H9 (cell line): ENCODE data around the gene SSTR4. TPM values are rescaled to one million over a fixed set of nuclear protein-coding genes. Genes with fewer than 3 reads are reported as not detected.

Experiments used
- DNase-seq: peaks from one replicate; pipeline ENCODE4 v3.0.0-alpha.2; 2017
- H2AFZ ChIP-seq: one replicate; pipeline ENCODE4 v1.6.1; 2013; ENCODE audit warnings: mild to moderate bottlenecking, low read length, control low read depth, moderate library complexity
- H2AK5ac ChIP-seq: 2 replicates; pipeline ENCODE4 v1.6.1; 2013; ENCODE audit warnings: low read length, control low read depth, mixed read lengths; ENCODE audit not compliant: insufficient read length
- H2BK120ac ChIP-seq: one replicate; pipeline ENCODE4 v1.6.1; 2013; ENCODE audit warnings: low read depth, mild to moderate bottlenecking, low read length, control low read depth, inconsistent platforms; ENCODE audit not compliant: poor library complexity, severe bottlenecking
- H2BK12ac ChIP-seq: 2 replicates; pipeline ENCODE4 v1.6.1; 2013; ENCODE audit warnings: low read length, control low read depth, mixed read lengths, low read depth; ENCODE audit not compliant: insufficient read length
- H2BK15ac ChIP-seq: 2 replicates; pipeline ENCODE4 v1.6.1; 2013; ENCODE audit warnings: low read depth, low read length, control low read depth
- H2BK20ac ChIP-seq: one replicate; pipeline ENCODE4 v1.6.1; 2013; ENCODE audit warnings: low read depth, mild to moderate bottlenecking, low read length, control low read depth, inconsistent platforms; ENCODE audit not compliant: poor library complexity, severe bottlenecking
- H2BK5ac ChIP-seq: 2 replicates; pipeline ENCODE4 v1.6.1; 2013; ENCODE audit warnings: low read length, control low read depth, mixed read lengths; ENCODE audit not compliant: insufficient read length
- H3K14ac ChIP-seq: 2 replicates; pipeline ENCODE4 v1.6.1; 2013; ENCODE audit warnings: low read length, control low read depth; ENCODE audit not compliant: insufficient read depth
- H3K18ac ChIP-seq: 2 replicates; pipeline ENCODE4 v1.6.1; 2013; ENCODE audit warnings: low read depth, mild to moderate bottlenecking, mixed read lengths, low read length, control low read depth; ENCODE audit not compliant: insufficient read length
- H3K23ac ChIP-seq: 2 replicates; pipeline ENCODE4 v1.6.1; 2013; ENCODE audit warnings: low read length, control low read depth, mixed read lengths, low read depth; ENCODE audit not compliant: insufficient read length
- H3K23me2 ChIP-seq: 2 replicates; pipeline ENCODE4 v1.6.1; 2013; ENCODE audit warnings: low read depth, mild to moderate bottlenecking, mixed read lengths, low read length, control low read depth; ENCODE audit not compliant: insufficient read length, poor library complexity, severe bottlenecking
- H3K27ac ChIP-seq: 2 replicates; pipeline ENCODE4 v1.5.1; 2013; ENCODE audit warnings: low read length, control low read depth, mixed read lengths, low read depth; ENCODE audit not compliant: insufficient read length
- H3K27me3 ChIP-seq: 2 replicates; pipeline ENCODE4 v1.6.1; 2013; ENCODE audit warnings: low read length, control low read depth, inconsistent platforms; ENCODE audit not compliant: insufficient read depth
- H3K4ac ChIP-seq: 2 replicates; pipeline ENCODE4 v1.6.1; 2013; ENCODE audit warnings: low read depth, mild to moderate bottlenecking, control low read depth, inconsistent platforms, low read length, moderate library complexity
- H3K4me1 ChIP-seq: 2 replicates; pipeline ENCODE4 v1.6.1; 2013; ENCODE audit warnings: low read length, control low read depth, inconsistent platforms; ENCODE audit not compliant: insufficient read depth
- H3K4me2 ChIP-seq: 2 replicates; pipeline ENCODE4 v1.6.1; 2013; ENCODE audit warnings: low read length, control low read depth, mixed read lengths; ENCODE audit not compliant: insufficient read length, insufficient read depth
- H3K56ac ChIP-seq: 2 replicates; pipeline ENCODE4 v1.6.1; 2013; ENCODE audit warnings: low read depth, mild to moderate bottlenecking, mixed read lengths, low read length, control low read depth; ENCODE audit not compliant: insufficient read length
- H3K79me1 ChIP-seq: 2 replicates; pipeline ENCODE4 v1.6.1; 2013; ENCODE audit warnings: low read depth, mild to moderate bottlenecking, moderate library complexity, low read length, control low read depth, inconsistent platforms; ENCODE audit not compliant: insufficient read depth, poor library complexity, severe bottlenecking
- H3K79me2 ChIP-seq: 2 replicates; pipeline ENCODE4 v1.6.1; 2013; ENCODE audit warnings: low read length, control low read depth, inconsistent platforms; ENCODE audit not compliant: insufficient read depth
- H3K9ac ChIP-seq: 2 replicates; pipeline ENCODE4 v1.6.1; 2013; ENCODE audit warnings: low read length, control low read depth, mixed read lengths; ENCODE audit not compliant: insufficient read length; ENCODE audit errors: extremely low read depth
- H3K9me3 ChIP-seq: one replicate; pipeline ENCODE4 v1.6.1; 2013; ENCODE audit warnings: low read depth, low read length, inconsistent platforms; ENCODE audit not compliant: control insufficient read depth
- H3T11ph ChIP-seq: one replicate; pipeline ENCODE4 v1.6.1; 2013; ENCODE audit warnings: mild to moderate bottlenecking, low read length, control low read depth, inconsistent platforms
- H4K20me1 ChIP-seq: one replicate; pipeline ENCODE4 v1.6.1; 2013; ENCODE audit not compliant: control insufficient read depth, insufficient read length, insufficient read depth
- H4K5ac ChIP-seq: 2 replicates; pipeline ENCODE4 v1.6.1; 2013; ENCODE audit warnings: low read depth, mild to moderate bottlenecking, mixed read lengths, low read length, control low read depth; ENCODE audit not compliant: insufficient read length
- H4K8ac ChIP-seq: replicated peaks from 2 replicates; pipeline ENCODE4 v1.6.1; 2013; ENCODE audit warnings: low read length, control low read depth, mixed read lengths, low read depth; ENCODE audit not compliant: insufficient read length
- H4K91ac ChIP-seq: 2 replicates; pipeline ENCODE4 v1.6.1; 2013; ENCODE audit warnings: low read depth, mild to moderate bottlenecking, moderate library complexity, mixed read lengths, low read length, control low read depth; ENCODE audit not compliant: insufficient read length
- H3K27ac Mint-ChIP-seq, 3 experiments: 2 replicates in 2 of 3; 3 replicates in 1 of 3; pipeline ENCODE4 v1.8.0; 2020 to 2021; ENCODE audit warnings: mixed read lengths in 3 of 3, mild to moderate bottlenecking in 1 of 3, moderate library complexity in 1 of 3
- H3K27me3 Mint-ChIP-seq: 2 replicates; pipeline ENCODE4 v1.8.0; 2021; ENCODE audit warnings: low read depth, mild to moderate bottlenecking, moderate library complexity, mixed read lengths
- H3K36me3 Mint-ChIP-seq, 3 experiments: 2 replicates in 2 of 3; 3 replicates in 1 of 3; pipeline ENCODE4 v1.8.0; 2020 to 2021; ENCODE audit warnings: low read depth in 3 of 3, mixed read lengths in 3 of 3; ENCODE audit not compliant: insufficient read depth in 1 of 3
- H3K4me1 Mint-ChIP-seq, 2 experiments: 2 replicates each; pipeline ENCODE4 v1.8.0; 2020; ENCODE audit warnings: mixed read lengths in 2 of 2
- H3K4me3 Mint-ChIP-seq, 2 experiments: 2 replicates in 1 of 2; 3 replicates in 1 of 2; pipeline ENCODE4 v1.8.0; 2020 to 2021; ENCODE audit warnings: mild to moderate bottlenecking in 2 of 2, mixed read lengths in 2 of 2, moderate library complexity in 1 of 2
- H3K9me3 Mint-ChIP-seq, 2 experiments: 2 replicates in 1 of 2; 3 replicates in 1 of 2; pipeline ENCODE4 v1.8.0; 2020; ENCODE audit warnings: mild to moderate bottlenecking in 2 of 2, mixed read lengths in 2 of 2, moderate library complexity in 1 of 2
- WGBS: extraction: QIAGEN DNeasy Blood & Tissue Kit; methylation state at CpG from one replicate; pipeline ENCODE4 v1.1.7; 2013; ENCODE audit warnings: missing lambda C conversion rate, low lambda C conversion rate, mixed read lengths; ENCODE audit not compliant: insufficient read length; ENCODE audit errors: extremely low coverage; 5-methylcytosine and 5-hydroxymethylcytosine counted together
- total RNA-seq: library from RNA; stranded (reverse); gene quantifications from 2 replicates; pipeline ENCODE4 v1.2.1, GENCODE V29; 2021
- TF ChIP-seq, protein P1 (sequence below): fragments of 200-600 bp; sonication (generic); conservative IDR thresholded peaks from 3 replicates; pipeline ENCODE4 v1.8.0; 2021; ENCODE audit warnings: antibody characterized with exemption, mild to moderate bottlenecking

Gene SSTR4
- total RNA-seq, 1 experiment from 2014 or later: not detected

DNA sequence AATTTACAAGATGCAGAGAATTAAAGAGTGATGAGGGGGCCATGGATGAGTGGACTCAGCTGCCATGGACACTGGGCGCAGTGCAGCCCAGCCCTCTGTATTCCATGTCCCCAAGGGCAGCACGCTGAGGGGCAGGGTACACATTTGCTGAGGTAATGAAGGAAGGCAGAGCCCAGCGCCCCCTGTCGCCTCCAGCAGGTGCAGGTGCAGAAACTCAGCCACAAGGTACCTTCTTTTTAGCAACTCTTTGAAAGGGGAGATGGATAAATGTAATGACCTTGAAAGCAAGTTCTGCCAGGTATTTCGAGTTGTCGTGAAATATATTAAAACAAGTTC is 43.9 kb downstream of the SSTR4 start:
- no peak overlapping the region for H3K18ac ChIP-seq
- H3K4me3 Mint-ChIP-seq: no peak overlapping the region
- no peaks in the 10 kb centered on the region for H3K27me3 ChIP-seq
- no peak overlapping the region for H3T11ph ChIP-seq
- H3K36me3 Mint-ChIP-seq: no peaks in the 10 kb centered on the region
- no peak overlapping the region for H2AFZ ChIP-seq
- no peak overlapping the region for H3K27ac Mint-ChIP-seq
- no peak overlapping the region for H4K91ac ChIP-seq
- no peaks in the 10 kb centered on the region for H3K79me2 ChIP-seq
- H3K9ac ChIP-seq: no peak overlapping the region
- H3K56ac ChIP-seq: no peak overlapping the region
- H3K23me2 ChIP-seq: no peaks in the 10 kb centered on the region
- H3K14ac ChIP-seq: no peak overlapping the region
- no peak overlapping the region for H2BK15ac ChIP-seq
- H3K4me2 ChIP-seq: no peak overlapping the region
- no peaks in the 10 kb centered on the region; the same call in 1 of the 2 replicates for H3K4me1 ChIP-seq
- H2BK20ac ChIP-seq: no peak overlapping the region
- DNase-seq: peak; percentile 64
- H3K9me3 ChIP-seq: no peaks in the 10 kb centered on the region
- H3K4me1 Mint-ChIP-seq: peaks cover 14 to 17% of the 10 kb centered on the region in 2 experiments
- TF ChIP-seq, protein P1, sequence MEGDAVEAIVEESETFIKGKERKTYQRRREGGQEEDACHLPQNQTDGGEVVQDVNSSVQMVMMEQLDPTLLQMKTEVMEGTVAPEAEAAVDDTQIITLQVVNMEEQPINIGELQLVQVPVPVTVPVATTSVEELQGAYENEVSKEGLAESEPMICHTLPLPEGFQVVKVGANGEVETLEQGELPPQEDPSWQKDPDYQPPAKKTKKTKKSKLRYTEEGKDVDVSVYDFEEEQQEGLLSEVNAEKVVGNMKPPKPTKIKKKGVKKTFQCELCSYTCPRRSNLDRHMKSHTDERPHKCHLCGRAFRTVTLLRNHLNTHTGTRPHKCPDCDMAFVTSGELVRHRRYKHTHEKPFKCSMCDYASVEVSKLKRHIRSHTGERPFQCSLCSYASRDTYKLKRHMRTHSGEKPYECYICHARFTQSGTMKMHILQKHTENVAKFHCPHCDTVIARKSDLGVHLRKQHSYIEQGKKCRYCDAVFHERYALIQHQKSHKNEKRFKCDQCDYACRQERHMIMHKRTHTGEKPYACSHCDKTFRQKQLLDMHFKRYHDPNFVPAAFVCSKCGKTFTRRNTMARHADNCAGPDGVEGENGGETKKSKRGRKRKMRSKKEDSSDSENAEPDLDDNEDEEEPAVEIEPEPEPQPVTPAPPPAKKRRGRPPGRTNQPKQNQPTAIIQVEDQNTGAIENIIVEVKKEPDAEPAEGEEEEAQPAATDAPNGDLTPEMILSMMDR: peak; percentile 81
- H4K8ac ChIP-seq: no peak overlapping the region
- H3K27ac ChIP-seq: no peak overlapping the region
- no peak overlapping the region for H2AK5ac ChIP-seq
- 0 out of 2 replicates have a peak, but pooled peaks cover 4% of the 10 kb centered on the region for H3K27me3 Mint-ChIP-seq
- WGBS: no CpG with 5 or more reads among the region's 6 CpGs
- H4K5ac ChIP-seq: no peak overlapping the region
- H2BK5ac ChIP-seq: no peak overlapping the region
- no peaks in the 10 kb centered on the region for H3K79me1 ChIP-seq
- H2BK120ac ChIP-seq: no peak overlapping the region
- H3K4ac ChIP-seq: no peak overlapping the region
- H4K20me1 ChIP-seq: no peaks in the 10 kb centered on the region
- H3K23ac ChIP-seq: no peak overlapping the region
- no peaks in the 10 kb centered on the region for H3K9me3 Mint-ChIP-seq
- no peak overlapping the region for H2BK12ac ChIP-seq
